PC-9 (cell line): ENCODE measurements around the gene MMP19. TPM values are rescaled to one million over a fixed set of nuclear protein-coding genes. Genes with fewer than 3 reads are reported as not detected.
A peak's percentile ranks its signal among the peaks of the same experiment; 100 is the strongest.

Experiments used
- BruUV-seq: library from RNA; stranded (reverse); fragments of 400-500 nt; replicated peaks from 2 replicates; lab custom pipeline; 2021; lab: Mats Ljungman, UMichigan
- CTCF ChIA-PET: fragments of 300-600 bp; sonication (Branson Sonifier 250); formaldehyde crosslinking; loops from one replicate; lab custom pipeline; 2022; ENCODE audit warnings: antibody characterized with exemption; lab: Charles Lee
- POLR2A ChIA-PET: fragments of 300-600 bp; sonication (Branson Sonifier 250); formaldehyde crosslinking; loops from one replicate; lab custom pipeline; 2022; ENCODE audit warnings: antibody characterized with exemption; ENCODE audit not compliant: unreplicated experiment; lab: Charles Lee
- DNase-seq, 2 experiments: peaks; one replicate each; pipeline versions ENCODE4 v3.0.0 to v3.0.0-alpha.2; 2015 to 2022; ENCODE audit warnings: mixed read lengths in 1 of 2
- H2AFZ ChIP-seq: fragments of 200-600 bp; sonication (generic); 2 replicates; pipeline ENCODE4 v1.8.1; 2017; ENCODE audit warnings: antibody characterized with exemption
- H3F3A ChIP-seq: fragments of 200-600 bp; sonication (generic); 2 replicates; pipeline ENCODE4 v1.8.1; 2017; ENCODE audit warnings: antibody characterized with exemption, mild to moderate bottlenecking, low read depth; ENCODE audit not compliant: insufficient read depth
- H3K27ac ChIP-seq: fragments of 200-600 bp; sonication (generic); 2 replicates; pipeline ENCODE4 v1.6.1; 2016; ENCODE audit warnings: mixed run types
- H3K27me3 ChIP-seq: fragments of 200-600 bp; sonication (generic); 2 replicates; pipeline ENCODE4 v1.6.1; 2016; ENCODE audit warnings: low read depth, mixed run types; ENCODE audit not compliant: insufficient read depth
- H3K36me3 ChIP-seq: fragments of 200-600 bp; sonication (generic); 2 replicates; pipeline ENCODE4 v1.6.1; 2016; ENCODE audit warnings: low read depth, mixed run types
- H3K4me1 ChIP-seq: fragments of 200-600 bp; sonication (generic); replicated peaks from 2 replicates; pipeline ENCODE4 v1.6.1; 2016; ENCODE audit warnings: mixed run types; ENCODE audit not compliant: insufficient read depth
- H3K4me2 ChIP-seq: fragments of 200-600 bp; sonication (generic); 2 replicates; pipeline ENCODE4 v1.6.1; 2017; ENCODE audit warnings: mixed run types
- H3K4me3 ChIP-seq: fragments of 200-600 bp; sonication (generic); 2 replicates; pipeline ENCODE4 v1.6.1; 2016; ENCODE audit warnings: mixed run types
- H3K79me2 ChIP-seq: fragments of 200-600 bp; sonication (generic); 2 replicates; pipeline ENCODE4 v1.6.1; 2017; ENCODE audit warnings: low read depth, mixed run types
- H3K9me2 ChIP-seq: fragments of 200-600 bp; sonication (generic); 2 replicates; pipeline ENCODE4 v1.8.1; 2017; ENCODE audit warnings: mild to moderate bottlenecking; ENCODE audit not compliant: insufficient read depth
- H3K9me3 ChIP-seq: fragments of 200-600 bp; sonication (generic); 2 replicates; pipeline ENCODE4 v1.8.1; 2016; ENCODE audit warnings: low read depth; ENCODE audit not compliant: insufficient read depth
- H4K20me1 ChIP-seq: fragments of 200-600 bp; sonication (generic); 2 replicates; pipeline ENCODE4 v1.8.1; 2017; ENCODE audit not compliant: insufficient read depth
- CTCF ChIP-seq: fragments of 200-600 bp; sonication (generic); conservative IDR thresholded peaks from 2 replicates; pipeline ENCODE4 v1.6.1; 2017; ENCODE audit warnings: mixed run types, antibody characterized with exemption, mild to moderate bottlenecking, moderate library complexity
- EZH2 ChIP-seq: fragments of 200-600 bp; sonication (generic); IDR thresholded peaks from 2 replicates; pipeline ENCODE4 v1.8.0; 2017; ENCODE audit warnings: antibody characterized with exemption, low read depth
- intact Hi-C: fragments of 100-400 bp; cut with micrococcal nuclease; formaldehyde crosslinking; loops from one replicate; pipeline ENCODE4 v1.10.0; 2022; ENCODE audit not compliant: unreplicated experiment
- total RNA-seq: library from RNA; stranded (reverse); gene quantifications from 2 replicates; pipeline ENCODE4 v1.2.3, GENCODE V29; 2021

Gene MMP19
- total RNA-seq, 1 experiment from 2014 or later, result 0.83 TPM

GRCh38 chr12:55824726-55825125 is 18.0 kb downstream of the MMP19 start:
- BruUV-seq, result no TSS peak
- no peak for DNase-seq
- Histone ChIP-seq H2AFZ (no peak overlapping the region), H3K27me3 (no peaks in the 10 kb centered on the region), H3K79me2 (peaks cover 53% of the 10 kb centered on the region), H4K20me1 (0 out of 2 replicates have a peak, but pooled peaks cover 3% of the 10 kb centered on the region), H3K9me3 (no peaks in the 10 kb centered on the region), H3K4me3 (no peak overlapping the region), H3K9me2 (no peaks in the 10 kb centered on the region), H3K36me3 (peaks cover 23% of the 10 kb centered on the region), H3K4me2 (peak overlapping the region; percentile 25; the same call in 1 of the 2 replicates), H3K27ac (no peak overlapping the region), H3F3A (peaks cover 24% of the 10 kb centered on the region), H3K4me1 (peaks cover 29% of the 10 kb centered on the region)
- intact Hi-C loops, result no loop called here
- no peak for TF ChIP-seq CTCF
- no peak for TF ChIP-seq EZH2
- POLR2A ChIA-PET, result no interaction called here
- CTCF ChIA-PET, result interaction anchor here (0.6 kb wide), 1 partner anchor 89 kb away, joined by 7 read pairs; no protein-coding TSS in a partner anchor

GRCh38 chr12:55823419-55823818 is 19.3 kb downstream of the MMP19 start:
- Histone ChIP-seq H3K36me3 (peaks cover 25% of the 10 kb centered on the region), H3K9me3 (no peaks in the 10 kb centered on the region), H3K4me2 (no peak overlapping the region), H4K20me1 (0 out of 2 replicates have a peak, but pooled peaks cover 3% of the 10 kb centered on the region), H3K4me3 (no peak overlapping the region), H3K27me3 (no peaks in the 10 kb centered on the region), H3K79me2 (peaks cover 58% of the 10 kb centered on the region), H2AFZ (no peak overlapping the region), H3K27ac (no peak overlapping the region), H3F3A (peaks cover 26% of the 10 kb centered on the region), H3K4me1 (peaks cover 34% of the 10 kb centered on the region), H3K9me2 (no peaks in the 10 kb centered on the region)
- ChIA-PET CTCF (interaction anchor here (0.6 kb wide), 1 partner anchor 11 kb away, joined by 3 read pairs; no protein-coding TSS in a partner anchor), POLR2A (no interaction called here)
- intact Hi-C loops, result no loop called here
- BruUV-seq, result no TSS peak
- TF ChIP-seq EZH2 (no peak), CTCF (no peak)
- no peak for DNase-seq

- H3K36me3 ChIP-seq, result peaks cover 25% of the 10 kb centered on the region
Observed at GRCh38 chr12:55822228-55822627, 20.5 kb downstream of the MMP19 start.

More at GRCh38 chr12:55822228-55822627, 20.5 kb downstream of the MMP19 start:
- no TSS peak for BruUV-seq
- POLR2A ChIA-PET, result no interaction called here
- Histone ChIP-seq H4K20me1 (0 out of 2 replicates have a peak, but pooled peaks cover 3% of the 10 kb centered on the region), H3K4me3 (no peak overlapping the region), H3K4me2 (no peak overlapping the region), H3K79me2 (peaks cover 51% of the 10 kb centered on the region), H3K9me3 (no peaks in the 10 kb centered on the region), H3K27me3 (no peaks in the 10 kb centered on the region), H3K27ac (no peak overlapping the region), H2AFZ (no peak overlapping the region), H3K9me2 (no peaks in the 10 kb centered on the region), H3F3A (peaks cover 28% of the 10 kb centered on the region), H3K4me1 (peaks cover 24% of the 10 kb centered on the region)
- no peak for DNase-seq
- intact Hi-C loops, result no loop called here
- CTCF ChIA-PET, result no interaction called here
- TF ChIP-seq EZH2, result no peak
- peak; percentile 40; the same call in 1 of the 2 replicates for TF ChIP-seq CTCF
